HepG2 (cell line): ENCODE measurements around the gene COL4A6. TPM values are rescaled to one million over a fixed set of nuclear protein-coding genes. Genes with fewer than 3 reads are reported as not detected.

Source experiments
- ATAC-seq: fragments of 200-7000 bp; cut with Tn5 transposase; 3 replicates; pipeline ENCODE4 v1.9.1; 2020; ENCODE audit warnings: mild to moderate bottlenecking, moderate library complexity
- BruUV-seq: library from RNA; stranded (reverse); fragments of 400-500 nt; replicated peaks from 2 replicates; lab custom pipeline; 2021; lab: Mats Ljungman, UMichigan
- CTCF ChIA-PET: fragments of 300-600 bp; formaldehyde crosslinking; extraction: SDS; loops from one replicate; lab custom pipeline; 2021; ENCODE audit warnings: low total read pairs, inconsistent platforms, low intra/inter-chr PET ratio; lab: Yijun Ruan, JAX
- POLR2A ChIA-PET: fragments of 350-600 bp; sonication (Branson Sonifier 250); formaldehyde crosslinking; loops from one replicate; lab custom pipeline; 2020; ENCODE audit warnings: antibody characterized with exemption, inconsistent platforms; lab: Yijun Ruan, JAX
- DNase-seq: peaks from one replicate; pipeline ENCODE4 v3.0.0-alpha.2; 2015; ENCODE audit warnings: low spot score
- FAIRE-seq: peaks from 3 replicates; lab custom pipeline; 2011; peaks lifted over from hg19 to GRCh38; lab: Jason Lieb, UNC
- H2AFZ ChIP-seq: one replicate; pipeline ENCODE4 v1.6.1; 2011; ENCODE audit warnings: low read length, inconsistent platforms
- H3K27ac ChIP-seq: fragments of 300-600 bp; 3 replicates; pipeline ENCODE4 v1.8.0; 2011; ENCODE audit warnings: mixed run types, mild to moderate bottlenecking, mixed read lengths, low read length, inconsistent platforms; ENCODE audit not compliant: insufficient read depth; ENCODE audit errors: extremely low read length
- H3K27me3 ChIP-seq, 2 experiments: fragments of 200-600 bp in 1 of 2; 2 replicates in 1 of 2; 3 replicates in 1 of 2; pipeline versions ENCODE4 v1.6.0 to v1.8.0; 2011; ENCODE audit warnings: low read length in 2 of 2, mild to moderate bottlenecking in 2 of 2, moderate library complexity in 2 of 2, inconsistent platforms in 1 of 2; ENCODE audit not compliant: insufficient read depth in 2 of 2, control insufficient read depth in 1 of 2
- H3K36me3 ChIP-seq, 2 experiments: fragments of 200-600 bp in 1 of 2; replicated peaks in 1 of 2; 2 replicates in 1 of 2; 3 replicates in 1 of 2; pipeline versions ENCODE4 v1.5.1 to v1.8.0; 2011; ENCODE audit warnings: low read length in 2 of 2, inconsistent platforms in 1 of 2; ENCODE audit not compliant: insufficient read depth in 2 of 2, control insufficient read depth in 1 of 2
- H3K4me1 ChIP-seq: 2 replicates; pipeline ENCODE4 v1.5.1; 2012; ENCODE audit warnings: low read length, inconsistent platforms; ENCODE audit not compliant: insufficient read depth
- H3K4me2 ChIP-seq: 2 replicates; pipeline ENCODE4 v1.6.0; 2011; ENCODE audit warnings: low read depth, low read length, inconsistent platforms
- H3K4me3 ChIP-seq, 3 experiments: fragments of 200-600 bp in 1 of 3; sonication (generic), shearing (Covaris generic) in 1 of 3; replicated peaks in 1 of 3; 2 replicates each; pipeline ENCODE4 v1.5.1; 2011 to 2016; ENCODE audit warnings: low read length in 3 of 3, inconsistent platforms in 2 of 3, low read depth in 2 of 3, mild to moderate bottlenecking in 2 of 3, control low read depth in 1 of 3, mixed read lengths in 1 of 3; ENCODE audit not compliant: insufficient read depth in 1 of 3
- H3K79me2 ChIP-seq: one replicate; pipeline ENCODE4 v1.6.1; 2011; ENCODE audit warnings: low read length, inconsistent platforms; ENCODE audit not compliant: insufficient read depth
- H3K9ac ChIP-seq: 2 replicates; pipeline ENCODE4 v1.6.0; 2011; ENCODE audit warnings: mild to moderate bottlenecking, low read depth, low read length, inconsistent platforms; ENCODE audit not compliant: insufficient read depth
- H3K9me3 ChIP-seq: 2 replicates; pipeline ENCODE4 v1.5.1; 2012; ENCODE audit warnings: mild to moderate bottlenecking, low read length
- H4K20me1 ChIP-seq: 2 replicates; pipeline ENCODE4 v1.6.0; 2011; ENCODE audit warnings: inconsistent platforms, mild to moderate bottlenecking, low read length, moderate library complexity; ENCODE audit not compliant: insufficient read depth
- DPF2 ChIP-seq: sonication (generic); formaldehyde crosslinking; IDR thresholded peaks from 2 replicates; pipeline ENCODE4 v1.4.0; 2020; ENCODE audit warnings: mild to moderate bottlenecking, low read depth, missing genetic modification reagents, borderline replicate concordance
- HHEX ChIP-seq: IDR thresholded peaks from 2 replicates; pipeline ENCODE4 v1.6.1; 2016; ENCODE audit warnings: control low read depth
- IRF2 ChIP-seq: IDR thresholded peaks from 2 replicates; pipeline ENCODE4 v1.6.1; 2018; ENCODE audit warnings: missing genetic modification reagents, missing compliant biosample characterization
- KDM3A ChIP-seq: IDR thresholded peaks from 2 replicates; pipeline ENCODE4 v1.6.1; 2018; ENCODE audit warnings: low read depth, missing compliant biosample characterization
- MEF2D ChIP-seq: sonication (generic); formaldehyde crosslinking; IDR thresholded peaks from 2 replicates; pipeline ENCODE4 v1.5.1; 2020; ENCODE audit warnings: mild to moderate bottlenecking, missing genetic modification reagents
- TBX2 ChIP-seq: sonication (generic); formaldehyde crosslinking; IDR thresholded peaks from 2 replicates; pipeline ENCODE4 v1.5.0; 2020; ENCODE audit warnings: missing genetic modification reagents, mild to moderate bottlenecking, borderline replicate concordance
- ZEB1 ChIP-seq: IDR thresholded peaks from 2 replicates; pipeline ENCODE4 v1.6.1; 2012; ENCODE audit warnings: mild to moderate bottlenecking, low read depth, inconsistent platforms; ENCODE audit not compliant: insufficient replicate concordance
- WGBS: methylation state at CpG from one replicate; pipeline ENCODE4 v1.1.6; 2017; ENCODE audit warnings: low lambda C conversion rate; 5-methylcytosine and 5-hydroxymethylcytosine counted together
- in situ Hi-C: cut with HindIII; loops from 2 replicates; pipeline ENCODE4 v1.10.0; 2017; ENCODE audit warnings: low pct_unique_long_range_greater_than_20kb; ENCODE audit not compliant: extremely low pct_ligation_motif_present
- intact Hi-C: fragments of 100-400 bp; cut with micrococcal nuclease; formaldehyde crosslinking; loops from one replicate; pipeline ENCODE4 v1.10.0; 2022; ENCODE audit not compliant: unreplicated experiment
- polyA plus RNA-seq, 8 experiments: library from polyadenylated mRNA; depleted of rRNA in 3 of 8; stranded (reverse) in 7 of 8; unstranded in 1 of 8; fragments of >200 nt; fragmentation: Illumina TruSeq in 4 of 8; extraction: Trizol in 4 of 8; gene quantifications; 2 replicates each; pipeline versions ENCODE4 v1.2.1 to v1.2.3, GENCODE V29; 2011 to 2016; ENCODE audit warnings: low read depth in 4 of 8, missing spikeins in 1 of 8, mixed read lengths in 1 of 8; ENCODE audit not compliant: insufficient read depth in 1 of 8
- total RNA-seq, 5 experiments: library from RNA; depleted of rRNA; stranded (reverse); fragments of >200 nt; fragmentation: Illumina TruSeq; extraction: Trizol; gene quantifications; 2 replicates each; pipeline ENCODE4 v1.2.3, GENCODE V29; 2016; ENCODE audit warnings: low read depth in 1 of 5
- TF ChIP-seq, protein P1 (sequence below): IDR thresholded peaks from 2 replicates; pipeline ENCODE4 v1.6.1; 2016; ENCODE audit warnings: low read depth, missing genetic modification reagents, missing compliant biosample characterization

Gene COL4A6
- total and polyA plus RNA-seq, 2 of the 13 experiments (the other 11 are each of a cell fraction or from before 2014, with no cell fraction given), result 4.5 to 8.2 TPM

DNA sequence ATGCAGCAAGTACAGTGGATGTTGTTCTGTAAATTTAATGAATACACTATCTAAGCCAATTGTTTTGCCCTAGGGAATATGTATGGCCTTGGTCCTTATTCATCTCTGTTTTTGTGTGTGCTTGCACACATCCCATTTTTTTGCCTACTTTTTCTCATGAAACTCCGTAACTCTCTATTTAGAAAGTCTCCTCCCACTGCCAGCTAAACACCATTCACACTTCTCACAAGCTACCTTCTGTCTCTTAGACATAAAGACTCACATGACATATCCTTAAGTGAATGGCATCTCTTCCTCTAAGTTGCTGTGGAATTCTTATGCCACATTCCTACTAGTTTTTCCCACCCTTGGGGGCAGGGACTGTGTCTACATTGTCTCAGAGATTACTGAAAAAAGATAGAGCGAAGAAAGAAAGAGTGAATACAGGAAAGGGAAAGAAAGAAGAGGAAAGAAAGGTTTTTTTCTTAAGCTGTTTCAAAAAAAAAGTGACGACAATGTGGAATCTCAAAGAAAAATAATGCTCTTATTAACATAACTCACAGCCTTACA, 229.1 kb downstream of the COL4A6 start:
- no peaks in the 10 kb centered on the region for H4K20me1 ChIP-seq
- peaks cover 12% of the 10 kb centered on the region for H3K4me1 ChIP-seq
- H3K36me3 ChIP-seq, result no peaks in the 10 kb centered on the region
- ChIA-PET CTCF (no interaction called here), POLR2A (no interaction called here)
- DNase-seq (no peak), ATAC-seq (no peak), FAIRE-seq (no peak)
- H3K9ac ChIP-seq, result no peak overlapping the region
- no peak overlapping the region for H3K4me3 ChIP-seq
- in situ Hi-C loops, result no loop called here
- no peak overlapping the region for H3K4me2 ChIP-seq
- no peak overlapping the region for H2AFZ ChIP-seq
- no TSS peak for BruUV-seq
- TF ChIP-seq IRF2 (CRISPR knock-in tag) (no peak), MEF2D (CRISPR knock-in tag) (no peak), TBX2 (CRISPR knock-in tag) (no peak), KDM3A (no peak), HHEX (CRISPR knock-in tag) (no peak), DPF2 (CRISPR knock-in tag) (no peak), ZEB1 (no peak)
- TF ChIP-seq, protein P1, sequence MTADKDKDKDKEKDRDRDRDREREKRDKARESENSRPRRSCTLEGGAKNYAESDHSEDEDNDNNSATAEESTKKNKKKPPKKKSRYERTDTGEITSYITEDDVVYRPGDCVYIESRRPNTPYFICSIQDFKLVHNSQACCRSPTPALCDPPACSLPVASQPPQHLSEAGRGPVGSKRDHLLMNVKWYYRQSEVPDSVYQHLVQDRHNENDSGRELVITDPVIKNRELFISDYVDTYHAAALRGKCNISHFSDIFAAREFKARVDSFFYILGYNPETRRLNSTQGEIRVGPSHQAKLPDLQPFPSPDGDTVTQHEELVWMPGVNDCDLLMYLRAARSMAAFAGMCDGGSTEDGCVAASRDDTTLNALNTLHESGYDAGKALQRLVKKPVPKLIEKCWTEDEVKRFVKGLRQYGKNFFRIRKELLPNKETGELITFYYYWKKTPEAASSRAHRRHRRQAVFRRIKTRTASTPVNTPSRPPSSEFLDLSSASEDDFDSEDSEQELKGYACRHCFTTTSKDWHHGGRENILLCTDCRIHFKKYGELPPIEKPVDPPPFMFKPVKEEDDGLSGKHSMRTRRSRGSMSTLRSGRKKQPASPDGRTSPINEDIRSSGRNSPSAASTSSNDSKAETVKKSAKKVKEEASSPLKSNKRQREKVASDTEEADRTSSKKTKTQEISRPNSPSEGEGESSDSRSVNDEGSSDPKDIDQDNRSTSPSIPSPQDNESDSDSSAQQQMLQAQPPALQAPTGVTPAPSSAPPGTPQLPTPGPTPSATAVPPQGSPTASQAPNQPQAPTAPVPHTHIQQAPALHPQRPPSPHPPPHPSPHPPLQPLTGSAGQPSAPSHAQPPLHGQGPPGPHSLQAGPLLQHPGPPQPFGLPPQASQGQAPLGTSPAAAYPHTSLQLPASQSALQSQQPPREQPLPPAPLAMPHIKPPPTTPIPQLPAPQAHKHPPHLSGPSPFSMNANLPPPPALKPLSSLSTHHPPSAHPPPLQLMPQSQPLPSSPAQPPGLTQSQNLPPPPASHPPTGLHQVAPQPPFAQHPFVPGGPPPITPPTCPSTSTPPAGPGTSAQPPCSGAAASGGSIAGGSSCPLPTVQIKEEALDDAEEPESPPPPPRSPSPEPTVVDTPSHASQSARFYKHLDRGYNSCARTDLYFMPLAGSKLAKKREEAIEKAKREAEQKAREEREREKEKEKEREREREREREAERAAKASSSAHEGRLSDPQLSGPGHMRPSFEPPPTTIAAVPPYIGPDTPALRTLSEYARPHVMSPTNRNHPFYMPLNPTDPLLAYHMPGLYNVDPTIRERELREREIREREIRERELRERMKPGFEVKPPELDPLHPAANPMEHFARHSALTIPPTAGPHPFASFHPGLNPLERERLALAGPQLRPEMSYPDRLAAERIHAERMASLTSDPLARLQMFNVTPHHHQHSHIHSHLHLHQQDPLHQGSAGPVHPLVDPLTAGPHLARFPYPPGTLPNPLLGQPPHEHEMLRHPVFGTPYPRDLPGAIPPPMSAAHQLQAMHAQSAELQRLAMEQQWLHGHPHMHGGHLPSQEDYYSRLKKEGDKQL, result no peak
- no peaks in the 10 kb centered on the region for H3K9me3 ChIP-seq
- H3K79me2 ChIP-seq, result no peaks in the 10 kb centered on the region
- intact Hi-C loops, result no loop called here
- H3K27ac ChIP-seq, result no peak overlapping the region
- 92% methylated on average over 3 of the region's 3 CpGs for WGBS
- H3K27me3 ChIP-seq, result no peaks in the 10 kb centered on the region
